HG03575 (cell line): Measurements from ENCODE around the gene DNAAF6.
"Not testable (repeated sequence)": the region's sequence is repeated elsewhere in the genome, so short reads cannot be mapped to it uniquely, and the experiment has no call there.

ENCODE experiments used
- ATAC-seq: cut with Tn5 transposase; IDR thresholded peaks from one replicate; pipeline ENCODE4 v1.9.1; 2021; ENCODE audit not compliant: unreplicated experiment, insufficient number of reproducible peaks, low FRiP score; ENCODE audit errors: extremely low read depth

DNAAF6 gene

DNA sequence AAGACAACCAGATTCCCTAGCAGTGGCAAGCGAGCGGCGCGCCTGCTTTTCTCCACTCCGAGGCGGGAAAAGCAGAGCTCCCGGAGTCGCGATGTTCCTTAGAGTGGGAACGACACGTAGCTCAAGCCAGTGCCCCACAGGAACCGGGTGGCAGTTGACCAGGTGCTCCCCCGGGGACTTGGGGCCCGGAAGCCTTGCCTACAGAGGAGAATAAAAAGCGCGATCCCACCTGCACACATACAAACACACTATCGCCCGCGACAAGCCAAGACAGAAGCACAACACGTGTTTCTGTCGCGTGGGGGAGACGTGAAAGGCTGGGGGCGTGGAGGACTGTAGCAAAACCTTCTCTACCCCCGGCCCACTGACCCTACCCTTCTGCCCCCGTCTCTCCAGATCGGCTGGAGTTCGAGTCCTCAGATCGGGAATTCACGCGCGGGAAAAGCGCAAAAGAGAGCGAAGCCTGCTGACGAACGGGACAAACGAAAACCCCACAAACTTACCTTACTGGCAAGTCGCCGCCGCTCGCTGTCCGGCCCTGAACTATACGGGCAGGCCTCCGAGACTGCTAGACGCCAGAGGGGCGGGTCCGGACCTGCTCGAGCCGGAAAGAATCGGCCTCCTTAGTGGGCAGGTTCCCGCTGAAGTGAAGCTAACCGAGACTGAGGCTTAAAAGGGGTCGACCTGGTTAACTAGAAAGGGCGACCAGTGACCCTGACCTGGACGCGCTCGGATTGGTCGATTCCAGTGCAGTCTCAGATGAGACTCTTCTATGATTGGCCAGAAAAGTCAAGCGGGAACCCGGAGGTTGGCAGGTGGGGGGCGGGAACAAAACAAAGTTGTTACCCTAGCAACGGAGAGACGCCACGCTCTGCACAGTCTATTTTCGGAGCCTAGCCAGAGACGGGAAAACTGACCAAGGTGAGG, at the start of gene DNAAF6, which contains the start of gene NUP62CL:
Gene DNAAF6, plus strand, starts transcription at position 842 of the 927 bp plus-strand sequence. CDS start 6,265 bp downstream, outside the sequence.
Gene NUP62CL, minus strand, starts transcription at position 664 of the 927 bp plus-strand sequence. CDS start 31,287 bp downstream, outside the sequence.
- peak; percentile 95 for ATAC-seq

DNA sequence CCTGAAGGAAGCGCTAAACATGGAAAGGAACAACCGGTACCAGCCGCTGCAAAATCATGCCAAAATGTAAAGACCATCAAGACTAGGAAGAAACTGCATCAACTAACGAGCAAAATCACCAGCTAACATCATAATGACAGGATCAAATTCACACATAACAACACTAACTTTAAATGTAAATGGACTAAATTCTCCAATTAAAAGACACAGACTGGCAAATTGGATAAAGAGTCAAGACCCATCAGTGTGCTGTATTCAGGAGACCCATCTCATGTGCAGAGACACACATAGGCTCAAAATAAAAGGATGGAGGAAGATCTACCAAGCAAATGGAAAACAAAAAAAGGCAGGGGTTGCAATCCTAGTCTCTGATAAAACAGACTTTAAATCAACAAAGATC, 48.8 kb upstream of the DNAAF6 start:
- not testable (repeated sequence) for ATAC-seq

DNA sequence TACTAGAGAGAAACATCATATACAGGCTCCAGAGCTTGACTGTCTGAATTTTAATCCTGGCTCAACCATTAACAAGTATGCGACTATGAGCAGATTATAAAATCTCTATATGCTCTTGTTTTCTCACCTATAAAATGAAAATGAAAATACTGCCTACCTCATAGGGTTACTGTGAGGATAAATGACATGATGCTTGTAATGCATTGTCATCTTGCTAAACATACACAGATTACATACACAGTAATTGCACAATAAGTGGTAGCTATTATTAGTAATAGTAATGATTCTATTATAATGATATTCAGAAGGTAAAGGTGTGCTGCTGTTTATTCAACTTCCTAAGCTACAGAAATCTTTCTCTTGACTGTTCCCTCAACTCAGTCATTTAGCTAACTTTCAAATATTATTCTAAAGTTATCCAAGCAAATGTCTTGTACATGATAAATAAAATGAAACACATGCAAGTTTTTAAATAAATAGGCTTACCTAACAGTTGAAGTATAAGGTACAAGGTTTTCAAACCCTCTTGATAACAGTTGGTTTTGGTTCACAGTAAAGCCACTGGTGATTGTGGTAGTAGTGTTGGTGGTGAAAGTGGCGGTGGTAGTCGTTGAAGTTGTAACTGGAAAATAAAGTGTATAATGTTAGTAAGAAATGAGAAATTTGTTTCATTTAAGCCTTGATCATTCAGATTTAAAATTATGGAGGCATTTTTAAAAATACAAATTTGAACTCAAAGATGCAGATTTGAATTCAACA, 39.1 kb upstream of the DNAAF6 start:
- ATAC-seq: no peak

DNA sequence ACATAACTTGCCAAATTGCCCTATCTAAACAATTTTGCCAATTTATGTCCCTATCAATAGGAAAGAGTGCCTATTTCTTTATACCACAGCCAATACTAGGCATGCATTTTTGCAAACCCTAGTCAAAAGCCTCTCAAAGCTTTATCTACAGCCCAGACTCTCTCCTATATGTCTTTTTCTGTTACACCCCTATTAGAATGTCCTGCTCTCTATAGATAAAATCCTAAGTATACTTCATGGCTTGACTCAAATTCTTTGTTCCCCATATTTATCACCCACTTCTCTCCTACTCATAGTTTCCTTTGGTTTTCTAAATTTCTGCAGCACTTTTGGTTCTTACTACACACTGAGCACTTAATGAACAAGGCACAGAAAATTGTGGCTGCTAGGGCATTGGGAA, 38.2 kb upstream of the DNAAF6 start:
- ATAC-seq: no peak

DNA sequence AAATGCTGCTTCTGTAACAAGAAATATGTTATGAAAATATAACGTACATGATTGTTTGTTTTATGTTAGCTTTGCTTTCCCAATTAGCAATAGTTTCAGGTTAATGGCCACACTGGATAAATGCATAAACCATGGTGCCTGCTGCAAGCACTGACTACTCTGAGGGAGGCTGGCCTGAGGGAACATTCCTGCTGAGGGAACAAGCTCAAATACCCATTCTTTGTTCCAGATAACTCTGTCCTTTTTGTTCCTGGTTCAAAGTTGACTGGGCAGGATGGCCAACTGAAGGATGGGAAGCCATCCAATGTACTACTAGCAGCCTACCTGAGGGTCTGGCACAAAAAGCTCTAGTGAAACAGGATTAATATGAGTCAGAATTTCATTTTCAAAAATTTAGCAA, 37.7 kb upstream of the DNAAF6 start:
- ATAC-seq: no peak

DNA sequence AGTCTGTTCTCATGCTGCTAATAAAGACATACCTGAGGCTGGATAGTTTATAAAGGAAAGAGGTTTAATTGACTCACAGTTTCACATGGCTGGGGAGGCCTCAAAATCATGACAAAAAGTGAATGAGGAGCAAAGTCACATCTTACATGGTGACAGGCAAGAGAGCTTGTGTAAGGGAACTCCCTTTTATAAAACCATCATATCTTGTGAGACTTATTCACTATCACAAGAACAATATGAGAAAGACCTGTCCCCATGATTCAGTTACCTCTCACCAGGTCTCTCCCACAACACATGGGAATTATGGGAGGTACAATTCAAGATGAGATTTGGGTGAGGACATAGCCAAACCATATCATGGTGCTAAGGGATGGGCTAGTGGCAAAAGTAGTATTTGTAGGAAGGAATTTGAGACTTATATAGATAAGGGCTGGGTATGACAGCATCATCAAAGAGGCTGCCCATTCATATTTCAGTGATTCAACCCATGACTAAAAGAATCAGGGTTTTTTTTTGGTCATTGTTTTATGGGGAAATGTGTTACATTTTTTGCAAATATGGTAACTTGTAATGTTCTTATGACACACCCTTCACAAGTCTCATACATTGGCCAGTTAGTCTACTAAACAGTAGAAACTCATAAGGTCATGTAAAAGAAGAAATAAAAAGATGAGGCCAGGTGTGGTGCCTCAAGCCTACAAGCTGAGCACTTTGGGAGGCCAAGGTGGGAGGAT, 34.9 kb upstream of the DNAAF6 start:
- ATAC-seq: no peak

DNA sequence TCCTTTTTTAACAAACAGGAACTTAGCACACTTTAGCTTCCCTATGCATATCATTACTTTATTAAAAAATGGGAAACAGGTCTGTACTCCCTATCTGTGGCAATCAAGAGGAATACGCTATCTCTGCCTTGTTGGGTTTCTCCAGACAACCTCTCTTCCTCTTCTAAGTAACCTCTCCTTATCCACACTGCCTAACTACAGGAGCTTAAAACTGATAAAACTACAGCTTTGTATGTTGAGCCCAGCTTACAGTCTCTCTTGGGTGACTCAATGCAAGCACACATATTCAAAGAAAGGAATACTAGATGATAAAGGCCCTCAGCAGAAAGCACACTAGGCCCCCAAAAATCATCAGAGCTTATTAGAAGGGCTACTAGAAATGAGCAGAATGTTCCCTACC, 9.1 kb upstream of the DNAAF6 start:
- no peak for ATAC-seq

DNA sequence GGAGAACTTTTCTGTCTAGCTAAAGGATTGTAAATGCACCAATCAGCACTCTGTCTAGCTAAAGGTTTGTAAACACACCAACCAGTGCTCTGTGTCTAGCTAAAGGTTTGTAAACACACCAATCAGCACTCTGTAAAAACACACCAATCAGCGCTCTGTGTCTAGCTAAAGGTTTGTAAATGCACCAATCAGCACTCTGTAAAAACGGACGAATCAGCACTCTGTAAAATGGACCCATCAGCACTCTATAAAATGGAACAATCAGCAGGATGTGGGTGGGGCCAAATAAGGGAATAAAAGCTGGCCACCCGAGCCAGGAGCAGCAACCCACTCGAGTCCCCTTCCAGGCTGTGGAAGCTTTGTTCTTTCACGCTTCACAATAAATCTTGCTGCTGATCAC, 8.3 kb upstream of the DNAAF6 start:
- not testable (repeated sequence) for ATAC-seq

DNA sequence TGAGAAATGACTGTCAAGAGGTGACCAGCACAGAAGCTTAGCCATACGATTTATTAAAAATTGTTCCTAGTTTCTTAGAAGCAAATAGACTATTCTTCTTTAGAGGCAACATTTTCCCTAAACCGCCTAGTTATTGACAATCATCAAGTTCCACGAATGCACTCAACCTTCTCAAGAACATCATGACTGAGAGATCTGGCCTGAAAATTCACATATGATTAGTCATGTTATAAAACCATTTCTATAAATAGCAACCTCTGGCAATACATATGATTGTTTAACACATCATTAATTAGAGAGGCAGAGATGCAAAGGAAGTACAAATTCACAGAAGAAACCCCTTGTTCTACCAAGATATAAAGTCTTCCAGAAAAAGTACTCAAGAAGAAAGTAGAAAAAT, 6.9 kb upstream of the DNAAF6 start:
- ATAC-seq: no peak

DNA sequence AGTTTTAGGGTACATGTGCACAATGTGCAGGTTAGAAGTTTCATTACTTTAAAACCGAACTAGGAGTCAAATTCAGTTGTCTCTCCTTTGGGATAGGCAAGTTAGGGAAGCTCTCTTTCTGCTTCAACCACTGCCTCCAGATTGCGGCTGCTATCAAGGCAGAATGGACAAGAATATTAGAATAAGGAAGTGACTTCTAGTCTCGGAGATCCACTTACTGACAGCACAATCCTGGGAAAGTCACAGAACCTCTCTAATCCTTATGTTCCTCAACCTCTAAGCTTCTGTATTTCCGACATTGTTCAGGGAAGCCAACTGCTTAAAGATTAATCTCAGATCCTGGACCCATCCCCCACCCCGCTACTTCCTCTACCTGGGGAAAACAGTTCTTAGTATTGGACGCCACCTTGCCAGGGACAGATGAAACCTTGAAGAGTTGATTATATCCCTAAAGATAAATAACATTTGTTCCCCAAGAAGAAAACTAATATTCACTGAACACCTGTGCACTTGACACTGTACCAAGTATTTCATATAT, 2.3 kb upstream of the DNAAF6 start:
- ATAC-seq: no peak

DNA sequence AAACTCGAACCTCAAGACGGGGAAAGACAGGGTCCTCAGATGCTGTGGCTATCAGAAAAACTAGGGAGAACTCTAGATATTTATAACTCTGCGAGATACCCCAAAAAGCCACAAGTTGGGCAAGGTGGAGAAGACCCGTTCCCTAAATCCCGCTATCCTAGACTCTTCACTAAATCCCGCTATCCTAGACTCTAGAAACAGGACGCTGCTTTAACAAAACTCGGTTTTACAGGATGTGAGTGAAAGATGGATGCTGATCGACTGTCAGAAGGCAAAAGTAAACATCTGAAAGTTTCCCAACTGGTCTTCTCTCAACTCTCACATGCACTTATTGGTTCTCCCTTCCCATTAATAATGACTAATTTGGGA, 270 bp downstream of the DNAAF6 start:
- ATAC-seq: no peak

DNA sequence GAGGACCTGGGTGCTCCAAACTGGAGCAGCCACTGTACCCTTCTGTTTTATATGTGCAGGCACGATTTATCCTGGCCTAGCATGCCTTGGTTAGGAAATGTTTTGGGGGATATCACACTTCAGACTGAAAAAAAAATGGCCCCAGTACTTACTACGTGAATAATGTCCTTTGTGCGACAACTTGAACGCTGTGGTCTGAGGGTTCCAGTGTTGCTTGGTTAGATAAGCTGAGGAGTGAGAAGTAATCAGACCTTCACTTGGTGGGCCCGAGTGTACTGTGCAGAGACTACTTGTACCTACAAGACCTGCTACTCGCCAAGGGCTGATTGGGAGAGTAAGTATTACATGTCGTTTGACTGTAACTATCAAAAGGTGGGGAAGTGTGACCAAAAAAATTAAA, 678 bp downstream of the DNAAF6 start:
- ATAC-seq: no peak

DNA sequence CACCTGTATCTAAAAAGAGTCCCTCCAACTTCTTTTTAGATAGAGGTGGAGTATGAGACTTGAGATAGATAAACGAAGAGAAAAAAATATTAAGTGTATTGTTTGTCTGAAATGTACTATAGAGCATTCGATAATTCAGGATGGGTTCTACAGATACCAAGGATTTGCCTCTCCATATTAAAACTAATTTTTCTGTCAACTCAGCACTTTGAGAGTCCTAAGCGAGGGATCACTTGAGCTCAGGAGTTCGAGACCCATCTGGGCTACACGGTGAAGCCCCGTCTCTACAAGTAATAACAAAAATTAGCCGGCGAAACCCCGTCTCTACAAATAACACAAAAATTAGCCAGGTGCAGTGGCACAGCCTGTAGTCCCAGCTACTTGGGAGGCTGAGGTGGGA, 1.5 kb downstream of the DNAAF6 start:
- ATAC-seq: no peak

DNA sequence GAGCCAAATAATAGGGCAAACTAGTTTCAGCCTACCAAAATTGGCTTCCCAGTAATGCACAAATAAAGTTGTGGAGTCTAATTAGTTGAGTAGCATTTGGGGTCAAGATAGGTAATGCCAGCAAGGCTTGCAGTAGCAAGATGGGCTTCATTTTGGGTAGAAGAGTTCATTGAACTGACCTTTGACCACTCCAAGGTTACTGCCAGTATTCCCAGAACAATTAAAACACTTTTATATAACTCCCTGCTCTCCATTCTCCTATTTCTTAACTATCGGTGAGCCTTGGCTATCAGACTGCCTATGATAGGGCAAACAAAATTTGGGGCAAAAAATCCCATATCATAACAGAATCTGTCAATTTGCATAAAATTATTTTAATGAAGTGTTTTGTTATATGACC, 7.1 kb downstream of the DNAAF6 start:
- no peak for ATAC-seq

DNA sequence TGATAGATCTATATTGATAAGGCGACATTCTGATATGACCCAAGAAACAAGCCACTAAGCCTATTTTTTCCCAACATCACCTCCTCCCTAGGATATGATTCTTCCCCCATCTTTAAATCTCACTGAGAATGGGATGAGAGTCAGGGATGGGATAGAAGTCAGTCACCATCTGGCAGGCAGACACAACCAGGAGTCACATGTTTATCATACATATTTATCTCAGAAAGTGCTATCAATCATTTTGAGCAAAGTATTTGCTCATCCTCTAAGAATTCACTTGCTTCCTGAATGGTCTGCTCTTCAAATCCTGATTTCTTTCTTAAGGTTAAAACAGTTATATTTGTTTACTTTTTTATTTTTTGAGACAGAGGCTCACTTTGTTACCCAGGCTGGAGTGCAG, 20.3 kb downstream of the DNAAF6 start:
- no peak for ATAC-seq

DNA sequence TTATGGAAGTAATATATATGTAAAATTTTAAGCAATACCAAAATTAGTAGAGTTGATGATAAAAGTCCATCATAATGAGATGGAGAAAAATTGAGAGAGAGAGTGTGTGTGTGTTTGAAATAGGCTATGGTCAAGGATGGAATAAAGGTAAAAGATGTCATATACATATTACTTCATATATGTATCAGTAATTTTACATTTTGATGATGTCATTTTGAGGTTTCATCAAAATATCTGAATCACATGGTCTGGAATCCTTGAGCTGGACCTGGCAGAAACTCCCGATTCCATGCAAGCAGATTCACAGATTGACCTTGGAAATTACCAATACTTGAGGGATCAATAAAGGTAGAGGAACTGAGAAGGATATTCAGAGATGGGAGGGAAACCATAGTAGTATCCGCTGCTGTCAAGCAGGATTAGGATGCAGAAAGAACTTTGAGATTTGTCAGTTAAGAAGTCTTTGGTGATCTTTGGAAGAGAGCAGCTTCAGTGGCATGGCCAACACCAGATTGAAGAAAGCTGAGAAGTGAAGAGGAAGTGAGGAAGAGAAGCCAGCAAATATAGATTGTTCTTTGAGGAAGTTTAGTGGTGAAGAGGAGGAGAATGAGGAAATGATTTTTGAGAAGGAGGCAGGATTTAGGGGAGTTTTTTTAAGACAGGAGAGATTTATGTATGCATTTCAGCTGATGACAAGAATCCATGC, 21.5 kb downstream of the DNAAF6 start:
- ATAC-seq: no peak

DNA sequence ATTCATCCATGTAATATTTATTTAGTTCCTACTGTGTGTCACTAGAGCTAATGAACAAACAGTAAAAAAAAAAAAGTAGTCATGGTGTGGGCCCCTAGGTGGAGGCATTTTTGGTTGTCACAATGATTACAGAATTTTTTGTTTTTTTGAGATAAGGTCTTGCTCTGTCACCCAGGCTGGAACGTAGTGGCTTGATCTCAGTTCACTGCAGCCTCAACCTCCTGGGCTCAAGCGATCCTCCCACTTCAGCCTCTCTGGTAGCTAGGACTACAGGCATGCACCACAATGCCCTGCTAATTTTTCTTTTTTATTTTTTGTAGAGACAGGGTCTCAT, 22.0 kb downstream of the DNAAF6 start:
- no peak for ATAC-seq

DNA sequence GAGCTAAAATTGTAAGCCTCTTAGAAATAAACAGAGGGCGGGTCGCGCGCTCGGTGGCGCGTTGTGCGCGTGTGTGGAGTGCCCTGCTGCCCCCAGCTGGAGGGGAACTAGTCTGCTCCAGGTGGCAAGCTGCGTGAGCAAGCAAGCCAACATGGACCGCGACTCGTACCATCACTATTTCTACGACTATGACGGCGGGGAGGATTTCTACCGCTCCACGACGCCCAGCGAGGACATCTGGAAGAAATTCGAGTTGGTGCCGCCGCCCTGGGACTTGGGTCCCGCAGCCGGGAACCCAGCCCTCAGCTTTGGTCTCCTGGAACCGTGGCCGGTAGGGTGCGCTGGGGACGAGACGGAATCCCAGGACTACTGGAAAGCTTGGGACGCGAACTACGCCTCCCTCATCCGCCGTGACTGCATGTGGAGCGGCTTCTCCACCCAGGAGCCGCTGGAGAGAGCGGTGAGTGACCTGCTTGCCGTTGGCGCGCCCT, 66.1 kb downstream of the DNAAF6 start:
- ATAC-seq: no peak

DNA sequence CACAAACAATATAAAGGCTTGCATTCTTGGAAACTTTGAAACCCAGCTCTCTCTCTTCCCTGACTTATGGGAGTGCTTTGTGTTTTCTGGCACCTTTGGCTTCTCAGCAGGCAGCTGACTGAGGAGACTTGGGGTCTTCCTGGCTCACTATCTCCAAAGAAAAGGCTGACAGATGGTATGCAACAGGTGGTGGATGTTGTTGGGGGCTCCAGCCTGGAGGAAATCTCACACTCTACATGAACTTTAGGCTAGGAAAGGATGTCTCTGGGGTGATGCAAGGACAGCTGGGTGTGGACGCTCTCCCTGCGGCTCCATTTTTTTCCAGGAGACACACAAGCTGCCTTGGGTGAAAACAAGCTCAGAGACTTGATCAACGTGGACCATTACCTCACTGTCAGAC, 67.4 kb downstream of the DNAAF6 start:
- ATAC-seq: no peak
